DMS79 (cell line): Measurements from ENCODE around the gene RPL21.
"Not testable (repeated sequence)": the region's sequence is repeated elsewhere in the genome, so short reads cannot be mapped to it uniquely, and the experiment has no call there.

ENCODE experiments used
- DNase-seq: peaks from one replicate; lab custom pipeline; 2025; lab: John Stamatoyannopoulos, UW

RPL21 gene

DNA sequence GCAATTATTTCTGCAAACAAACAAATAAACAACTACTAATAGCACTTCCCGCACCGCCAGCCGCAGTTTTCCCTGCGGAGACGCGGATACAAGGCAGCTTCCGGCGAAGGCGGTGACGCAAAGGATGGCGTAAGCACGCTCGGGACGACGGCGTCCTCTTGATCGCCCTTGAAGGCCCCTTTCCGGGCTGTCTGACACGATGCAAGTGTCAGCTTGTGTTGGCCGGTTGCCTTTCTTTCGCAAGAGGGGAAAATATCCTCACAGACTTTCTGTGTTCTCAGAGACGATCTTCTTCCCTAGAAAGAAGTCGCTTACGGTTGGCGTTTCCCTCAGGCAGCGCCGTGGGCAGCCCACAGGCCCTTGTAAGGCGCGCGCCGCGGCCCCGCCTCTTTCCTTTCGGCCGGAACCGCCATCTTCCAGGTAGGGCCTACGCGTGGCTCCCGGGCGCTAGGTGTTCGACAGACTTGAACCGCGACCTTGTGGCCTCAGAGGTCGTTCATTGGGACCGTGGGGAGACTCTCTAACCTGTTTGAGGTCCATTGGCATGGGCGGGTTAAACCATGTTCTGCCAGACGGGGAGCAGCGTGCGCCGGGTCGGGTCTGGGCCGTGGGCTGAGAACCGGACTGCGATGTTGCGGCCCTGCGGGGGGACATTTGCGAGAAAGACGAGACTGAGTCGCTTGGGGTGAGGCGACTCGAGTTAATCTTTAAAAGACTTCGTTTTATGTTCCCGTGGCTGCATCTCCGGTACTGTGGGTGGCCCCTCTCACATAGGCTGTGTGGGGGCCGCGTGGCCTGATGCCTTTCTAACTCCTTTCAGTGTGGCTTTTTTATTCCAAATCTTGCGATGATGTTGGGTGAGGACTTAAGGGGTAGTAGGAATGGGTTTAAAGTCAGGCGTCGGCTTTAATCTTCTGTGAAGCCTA is at the start of gene RPL21:
RPL21 (plus strand) TSS at position 393 of the 926 bp plus-strand sequence. CDS start 2,219 bp downstream, outside the sequence.
- peak; percentile 77 for DNase-seq

DNA sequence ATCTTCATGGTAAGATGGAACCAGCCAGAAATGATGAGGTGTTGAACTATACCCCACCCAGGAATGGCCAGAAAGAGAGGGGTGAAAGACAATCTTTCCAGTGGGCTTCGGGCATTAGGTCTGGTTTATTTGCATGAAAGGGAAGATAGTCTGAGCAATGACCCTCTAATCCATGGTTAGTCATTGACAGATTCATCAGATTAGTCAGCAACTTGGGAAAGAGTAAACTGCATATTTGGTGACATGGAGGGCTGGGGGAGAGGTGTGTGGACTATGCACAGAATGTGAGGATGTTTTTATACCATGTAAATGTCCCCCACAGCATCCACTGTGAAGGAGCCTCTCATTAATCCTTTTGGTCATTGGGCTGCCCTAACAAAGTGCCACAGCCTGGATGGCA is 49.7 kb upstream of the RPL21 start:
- DNase-seq: no peak

DNA sequence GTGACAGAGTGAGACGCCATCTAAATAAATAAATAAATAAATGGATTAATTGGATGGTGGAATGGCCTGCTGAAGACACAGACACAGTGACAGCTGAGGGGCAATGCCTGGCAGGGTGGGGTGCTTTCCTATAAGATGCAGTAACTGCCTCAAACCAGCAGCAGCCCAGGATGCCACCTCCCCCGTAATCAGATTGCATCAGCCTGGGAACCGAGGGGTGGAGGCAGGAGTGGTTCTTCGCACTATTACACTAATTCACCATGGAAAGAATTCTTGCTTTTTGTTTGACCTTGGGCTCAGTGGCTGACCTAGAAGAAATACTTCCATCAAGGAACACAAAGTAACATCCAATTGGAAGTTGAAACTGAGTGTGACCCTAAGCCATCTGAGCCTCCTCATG is 48.2 kb upstream of the RPL21 start:
- no peak for DNase-seq

DNA sequence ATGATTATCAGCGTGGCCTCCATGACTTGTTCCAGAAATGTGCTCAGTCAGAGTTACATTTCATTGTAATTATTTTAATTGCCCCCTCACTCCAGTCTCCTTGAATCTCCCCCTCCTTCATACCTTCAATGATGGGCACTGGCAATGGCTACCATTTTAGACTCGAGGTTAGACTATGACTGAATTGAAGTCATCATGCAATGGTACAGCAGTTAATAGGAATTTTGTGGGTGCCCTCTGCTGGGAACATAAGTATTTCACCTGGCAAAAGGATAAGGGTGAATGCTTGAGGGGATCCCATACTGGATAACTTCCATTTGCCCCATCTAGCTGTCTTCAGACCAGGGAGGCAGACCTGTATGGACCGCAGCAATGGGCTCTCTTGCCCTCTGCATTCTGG is 47.5 kb upstream of the RPL21 start:
- no peak for DNase-seq

DNA sequence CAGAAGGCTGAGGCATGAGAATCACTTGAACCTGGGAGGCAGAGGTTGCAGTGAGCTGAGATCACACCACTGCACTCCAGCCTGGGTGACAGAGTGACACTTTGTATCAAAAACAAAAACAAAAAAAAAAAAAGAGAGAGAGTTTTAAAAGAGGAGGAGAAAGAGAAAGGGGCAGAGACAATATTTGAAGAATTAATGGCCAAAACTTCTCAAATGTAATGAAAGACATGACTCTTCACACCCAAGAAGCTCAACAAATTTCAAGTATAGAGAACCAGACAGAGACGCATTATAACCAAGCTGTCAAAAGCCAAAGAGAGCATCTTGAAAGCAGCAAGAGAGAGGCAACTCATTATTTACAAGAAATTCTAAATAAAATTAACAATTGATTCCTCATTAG is 42.8 kb upstream of the RPL21 start:
- no peak for DNase-seq

DNA sequence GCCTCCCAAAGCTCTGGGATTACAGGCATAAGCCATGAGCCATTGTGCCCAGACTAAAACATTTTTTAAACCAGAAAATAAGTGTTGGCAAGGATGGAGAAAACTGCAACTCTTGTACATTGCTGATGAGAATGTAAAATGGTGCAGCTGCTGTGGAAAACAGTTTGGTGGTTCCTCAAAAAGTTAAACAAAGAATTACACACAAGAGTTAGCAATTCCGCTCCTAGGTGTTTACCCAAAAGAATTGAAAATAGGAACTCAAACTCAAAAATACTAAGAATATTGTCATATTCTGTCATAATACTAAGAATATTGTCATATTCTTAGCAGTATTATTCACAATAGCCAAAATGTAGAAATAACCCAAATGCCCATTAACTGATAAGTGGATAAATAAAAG is 40.1 kb upstream of the RPL21 start:
- DNase-seq: no peak

DNA sequence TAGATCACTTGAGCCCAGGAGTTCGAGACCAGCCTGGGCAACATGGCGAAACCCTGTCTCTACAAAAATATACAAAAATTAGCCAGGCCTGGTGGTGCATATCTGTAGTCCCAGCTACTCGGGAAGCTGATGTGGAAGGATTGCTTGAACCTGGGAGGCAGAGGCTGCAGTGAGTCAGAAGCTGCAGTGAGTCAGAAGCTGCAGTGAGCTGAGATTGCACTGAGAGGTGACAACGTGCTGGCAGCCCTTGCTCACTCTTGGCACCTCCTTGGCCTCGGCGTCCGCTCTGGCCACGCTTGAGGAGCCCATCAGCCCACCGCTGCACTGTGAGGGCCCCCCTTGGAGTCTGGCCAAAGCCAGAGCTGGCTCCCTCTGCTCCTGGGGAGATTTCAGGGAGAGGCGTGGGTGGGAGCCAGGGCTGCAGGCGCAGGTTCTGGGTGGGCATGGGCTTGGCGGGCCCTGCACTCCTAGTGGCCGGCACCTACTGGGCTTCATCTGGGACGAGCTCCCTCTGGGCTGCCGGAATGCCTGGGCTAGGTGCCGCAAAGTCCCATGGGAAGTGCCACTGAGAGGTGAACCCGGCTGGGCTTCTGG is 39.5 kb upstream of the RPL21 start:
- no peak for DNase-seq

DNA sequence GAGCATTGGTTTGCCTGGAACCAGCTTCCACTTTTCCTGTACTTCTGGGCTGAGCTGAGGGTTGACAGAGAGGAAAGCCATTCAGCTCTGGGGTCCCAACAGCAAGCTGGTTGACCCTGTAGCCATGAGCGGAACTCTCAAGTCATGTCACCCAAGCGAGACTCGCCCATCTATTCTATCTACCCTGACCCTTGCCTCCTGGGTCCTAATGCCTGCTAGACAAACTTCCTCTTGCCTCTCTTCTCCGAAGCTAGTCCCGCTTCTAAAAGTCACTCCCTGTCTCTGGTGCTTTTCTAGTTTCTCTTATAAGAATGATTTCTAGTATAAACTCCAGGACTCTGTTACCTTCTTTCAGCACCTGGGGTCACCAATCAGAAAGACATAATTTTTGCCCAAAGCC is 38.0 kb upstream of the RPL21 start:
- DNase-seq: not testable (repeated sequence)

DNA sequence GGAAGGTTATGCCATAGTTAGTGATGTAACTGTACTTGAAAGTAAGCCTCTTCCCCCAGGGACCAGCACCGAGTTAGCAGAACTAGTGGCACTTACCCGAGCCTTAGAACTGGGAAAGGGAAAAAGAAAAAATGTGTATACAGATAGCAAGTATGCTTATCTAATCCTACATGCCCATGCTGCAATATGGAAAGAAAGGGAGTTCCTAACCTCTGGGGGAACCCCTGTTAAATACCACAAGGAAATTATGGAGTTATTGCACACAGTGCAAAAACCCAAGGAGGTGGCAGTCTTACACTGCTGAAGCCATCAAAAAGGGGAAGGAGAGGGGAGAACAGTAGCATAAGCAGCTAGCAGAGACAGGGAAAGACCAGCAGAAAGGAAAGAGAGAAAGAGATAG is 33.6 kb upstream of the RPL21 start:
- DNase-seq: not testable (repeated sequence)

DNA sequence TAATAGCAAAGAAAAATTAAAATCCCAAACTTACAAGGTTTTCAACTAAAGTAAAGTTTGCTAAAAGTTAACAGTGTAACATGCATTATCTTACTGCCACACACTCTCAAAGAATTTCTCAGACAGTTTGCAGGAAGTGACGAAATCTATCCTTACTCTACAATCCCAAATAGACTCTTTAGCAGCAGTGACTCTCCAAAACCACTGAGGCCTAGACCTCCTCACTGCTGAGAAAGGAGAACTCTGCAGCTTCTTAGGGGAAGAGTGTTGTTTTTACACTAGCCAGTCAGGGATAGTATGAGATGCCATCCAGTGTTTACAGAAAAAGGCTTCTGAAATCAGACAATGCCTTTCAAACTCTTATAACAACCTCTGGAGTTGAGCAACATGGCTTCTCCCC is 32.5 kb upstream of the RPL21 start:
- DNase-seq: not testable (repeated sequence)

DNA sequence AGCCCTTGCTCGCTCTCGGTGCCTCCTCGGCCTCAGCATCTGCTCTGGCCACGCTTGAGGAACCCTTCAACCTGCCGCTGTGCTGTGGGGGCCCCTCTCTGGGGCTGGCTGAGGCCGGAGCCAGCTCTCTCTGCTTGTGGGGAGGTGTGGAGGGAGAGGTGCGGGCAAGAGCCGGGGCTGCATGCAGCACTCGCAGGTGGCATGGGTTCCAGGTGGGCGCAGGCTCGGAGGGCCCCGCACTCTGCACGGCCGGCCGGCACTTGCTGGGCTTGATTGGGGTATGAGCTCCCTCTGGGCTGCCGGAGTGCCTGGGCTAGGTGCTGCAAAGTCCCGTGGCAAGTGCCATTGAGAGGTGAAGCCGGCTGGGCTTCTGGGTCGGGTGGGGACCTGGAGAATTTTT is 31.7 kb upstream of the RPL21 start:
- no peak for DNase-seq

DNA sequence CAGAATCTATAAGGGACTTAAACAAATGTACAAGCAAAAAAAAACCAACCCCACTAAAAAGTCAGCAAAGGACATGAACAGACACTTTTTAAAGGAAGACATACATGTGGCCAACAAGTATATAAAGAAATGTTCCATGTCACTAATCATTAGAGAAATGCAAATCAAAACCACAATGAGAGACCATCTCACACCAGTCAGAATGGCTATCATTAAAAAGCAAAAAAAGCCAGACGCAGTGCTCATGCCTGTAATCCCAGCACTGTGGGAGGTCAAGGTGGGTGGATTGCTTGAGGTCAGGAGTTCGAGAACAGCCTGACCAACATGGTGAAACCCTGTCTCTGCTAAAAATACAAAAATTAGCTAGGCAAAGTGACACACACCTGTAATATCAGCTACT is 29.3 kb upstream of the RPL21 start:
- not testable (repeated sequence) for DNase-seq

DNA sequence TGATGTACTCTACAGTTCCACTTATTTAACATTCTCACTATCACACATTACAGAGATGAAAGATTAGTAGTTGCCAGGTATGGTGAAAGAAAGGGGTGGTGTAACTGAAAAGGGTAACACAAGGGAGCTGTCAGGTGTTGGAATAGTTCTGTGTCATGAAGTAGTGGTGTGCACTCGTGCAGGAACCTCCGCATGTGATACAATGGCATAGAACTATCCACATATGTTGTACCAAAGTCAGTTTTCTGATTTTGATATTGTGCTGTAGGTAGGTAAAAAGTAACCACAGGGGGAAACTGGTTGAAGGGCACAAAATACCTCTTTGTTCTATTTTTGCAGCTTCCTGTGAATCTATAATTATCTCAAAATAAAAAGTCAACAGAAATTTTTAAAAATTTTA is 24.4 kb upstream of the RPL21 start:
- no peak for DNase-seq

DNA sequence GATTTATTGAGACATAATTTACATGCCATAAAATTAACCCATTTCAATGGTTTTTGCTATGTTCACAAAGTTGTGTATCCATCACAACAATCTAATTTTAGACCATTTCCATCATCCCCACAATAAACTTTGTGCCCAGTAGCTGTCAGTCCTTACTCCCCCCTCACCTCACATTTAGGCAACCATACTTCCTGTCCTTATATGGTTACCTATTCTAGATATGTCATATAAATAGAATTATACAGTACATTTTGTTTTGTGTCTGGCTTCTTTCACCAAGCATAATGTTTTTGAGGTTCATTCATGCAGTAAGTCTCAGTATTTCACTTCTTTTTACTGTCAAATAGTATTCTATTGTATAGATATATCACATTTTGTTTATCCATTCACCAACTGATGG is 23.2 kb upstream of the RPL21 start:
- no peak for DNase-seq

DNA sequence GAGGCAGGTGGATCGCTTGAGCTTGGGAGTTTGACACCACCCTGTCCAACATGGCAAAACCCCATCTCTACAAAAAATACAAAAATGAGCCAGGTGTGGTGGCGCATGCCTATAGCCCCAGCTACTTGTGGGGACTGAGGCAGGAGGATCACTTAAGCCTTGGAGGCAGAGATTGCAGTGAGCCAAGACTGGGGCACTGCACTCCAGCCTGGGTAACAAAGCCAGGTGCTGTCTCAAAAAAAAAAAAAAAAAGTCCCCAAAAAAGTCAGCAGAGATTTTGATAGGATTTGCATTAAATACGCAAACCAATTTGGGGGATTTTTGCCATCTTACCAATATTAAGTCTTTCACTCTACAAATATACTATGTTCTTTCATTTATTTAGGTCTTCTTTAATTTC is 21.7 kb upstream of the RPL21 start:
- DNase-seq: no peak

DNA sequence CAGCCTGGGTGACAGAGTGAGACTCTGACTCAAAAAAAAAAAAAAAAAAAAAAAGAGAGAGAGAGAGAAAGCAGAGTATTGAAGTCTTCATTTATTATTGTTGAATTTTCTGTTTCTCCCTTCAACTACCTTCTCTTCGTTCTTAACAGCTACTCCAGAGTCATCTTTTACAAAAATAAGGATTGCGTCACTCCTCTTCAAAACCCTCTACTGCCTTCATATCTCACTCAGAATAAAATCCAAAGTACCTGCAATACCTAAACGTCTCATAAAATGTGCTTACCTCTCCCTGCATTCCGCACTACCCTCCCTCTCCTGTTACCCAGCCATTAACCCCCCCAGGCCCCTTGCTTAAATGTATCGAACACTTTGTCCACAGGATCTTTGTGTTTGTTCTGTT is 17.4 kb upstream of the RPL21 start:
- DNase-seq: no peak

DNA sequence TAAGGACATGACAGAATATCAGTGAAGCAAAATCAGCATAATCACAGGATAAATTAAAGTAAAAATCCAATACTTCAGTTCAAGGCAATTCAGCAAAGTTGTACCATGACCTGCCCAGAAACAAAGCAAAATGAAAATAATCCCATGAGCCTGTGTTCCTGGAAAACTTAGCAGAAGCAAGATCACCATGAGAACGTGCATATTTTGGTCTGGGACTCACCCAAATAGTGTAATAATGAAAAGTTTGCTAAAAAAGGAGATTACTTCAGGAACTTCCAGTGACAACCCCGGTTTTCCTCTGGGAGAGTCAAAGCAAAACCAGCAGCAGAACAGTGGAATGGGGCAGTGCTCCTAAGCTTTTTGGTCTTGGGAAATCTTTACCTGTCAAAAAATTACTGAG is 14.9 kb upstream of the RPL21 start:
- DNase-seq: no peak

DNA sequence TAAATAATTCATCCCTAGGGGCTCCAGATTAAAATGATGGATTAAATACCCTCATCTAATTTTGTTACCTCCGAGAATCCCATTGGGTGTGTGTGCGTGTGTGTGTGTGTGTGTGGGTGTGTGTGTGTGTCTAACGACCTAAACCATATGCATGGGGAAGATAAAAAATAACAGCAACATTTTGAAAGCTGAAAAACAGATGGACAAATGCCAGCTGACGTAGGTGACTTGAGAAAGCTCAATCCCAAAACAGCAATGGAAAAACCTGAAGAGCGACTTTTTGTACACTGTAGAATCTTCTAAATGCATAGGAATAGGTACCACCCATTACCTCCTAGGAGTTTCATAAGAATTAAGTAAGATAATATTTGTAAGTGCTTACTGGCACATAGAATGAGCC is 8.7 kb upstream of the RPL21 start:
- no peak for DNase-seq

DNA sequence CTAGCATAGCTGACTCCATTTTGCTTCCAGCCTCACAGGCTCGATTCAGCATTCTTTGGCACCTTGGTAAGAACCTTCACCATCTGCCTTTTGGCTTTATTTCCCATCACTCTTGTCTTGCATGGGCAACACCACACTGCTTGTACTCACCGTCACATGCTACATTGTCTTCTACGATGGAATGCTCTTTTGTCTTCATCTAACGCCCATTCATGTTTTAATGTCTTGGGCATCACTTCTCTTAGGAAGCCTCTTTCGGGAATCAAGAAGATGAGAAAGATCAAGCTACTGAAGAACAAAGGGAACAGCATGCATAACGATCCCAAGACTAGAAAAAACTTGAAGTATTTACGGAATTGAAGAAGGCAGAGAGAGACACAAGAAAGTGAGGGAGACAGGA is 5.7 kb upstream of the RPL21 start:
- DNase-seq: no peak

DNA sequence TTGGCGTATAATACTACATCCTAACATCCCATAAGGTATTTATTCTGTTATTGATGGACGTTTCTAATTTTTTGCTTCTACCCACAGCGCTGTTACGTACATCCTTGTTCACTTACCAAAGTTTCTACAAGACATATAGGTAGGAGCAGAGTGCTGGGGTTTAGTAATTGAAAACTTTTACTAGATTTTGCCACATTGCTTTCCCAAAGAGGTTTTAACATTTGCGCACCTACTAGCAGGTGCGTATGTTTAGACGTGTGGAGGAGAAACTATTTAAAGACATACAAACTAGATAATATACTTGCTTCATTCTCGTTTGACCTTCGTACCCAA is 559 bp upstream of the RPL21 start:
- DNase-seq: no peak

DNA sequence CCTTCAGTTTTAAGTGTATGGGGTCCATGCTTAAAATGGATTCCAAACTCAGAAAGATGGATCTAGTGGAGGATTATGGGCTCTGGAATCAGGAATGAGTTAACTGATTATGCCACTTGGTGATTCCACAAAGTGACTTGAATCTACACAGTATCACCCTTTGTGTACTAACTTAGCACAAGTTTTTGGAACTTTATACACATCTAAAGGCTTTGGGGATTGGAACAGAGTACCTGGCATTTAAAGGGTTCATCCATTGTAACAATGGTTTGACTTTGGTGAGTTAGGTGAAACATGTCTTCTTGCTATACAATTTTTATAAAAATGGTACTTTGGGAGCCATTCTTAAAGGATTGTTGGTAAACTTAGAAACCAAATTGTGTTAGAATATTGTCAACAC is 1.1 kb downstream of the RPL21 start:
- DNase-seq: no peak

DNA sequence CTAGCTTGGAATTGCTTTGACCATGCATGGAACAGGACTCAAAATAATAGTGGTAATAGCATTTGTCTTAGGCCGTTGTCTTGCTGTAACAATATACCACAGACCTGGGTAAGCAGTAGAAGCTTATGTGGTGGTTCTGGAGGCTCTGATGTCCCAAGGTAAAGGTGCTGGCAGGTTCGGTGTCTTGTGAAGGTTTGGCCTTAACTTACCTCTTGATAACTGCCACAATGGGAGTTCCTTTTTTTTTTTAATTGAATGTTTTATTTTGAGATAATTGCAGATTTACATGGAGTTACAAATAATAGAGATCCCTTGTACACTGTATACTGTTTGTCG is 5.8 kb downstream of the RPL21 start:
- DNase-seq: no peak

DNA sequence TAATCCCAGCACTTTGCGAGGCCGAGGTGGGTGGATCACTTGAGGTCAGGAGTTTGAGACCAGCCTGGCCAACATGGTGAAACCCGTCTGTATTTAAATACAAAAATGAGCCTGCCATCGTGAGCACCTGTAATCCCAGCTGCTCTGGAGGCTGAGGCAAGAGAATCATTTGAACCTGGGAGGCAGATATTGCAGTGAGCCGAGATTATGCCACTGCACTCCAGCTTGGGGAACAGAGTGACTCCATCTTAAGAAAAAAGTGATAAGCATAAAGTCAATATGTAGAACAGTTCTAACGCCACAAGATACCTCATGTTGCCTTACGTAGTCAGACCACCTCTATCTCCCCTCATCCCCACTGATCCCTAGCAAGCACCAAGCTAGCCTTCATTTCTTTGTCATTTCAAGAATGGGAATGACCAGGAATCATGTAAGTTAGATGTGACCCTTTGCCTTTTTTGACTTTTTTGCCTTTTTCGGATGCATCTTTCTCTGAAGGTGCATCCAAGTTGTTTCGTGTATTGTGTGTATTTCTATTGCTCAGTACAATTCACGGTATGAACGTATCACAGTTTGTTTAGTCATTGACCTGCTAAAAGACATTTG is 6.4 kb downstream of the RPL21 start:
- no peak for DNase-seq
